A204.1 (cell line): ENCODE data around the gene PNPLA7.
"Not testable (repeated sequence)": the region's sequence is repeated elsewhere in the genome, so short reads cannot be mapped to it uniquely, and the experiment has no call there.

ENCODE experiments used
- FAIRE-seq: peaks from 2 replicates; lab custom pipeline; 2012; peaks lifted over from hg19 to GRCh38; lab: Jason Lieb, UNC

PNPLA7 gene

GRCh38 chr9:137459601-137460362, 90.4 kb downstream of the PNPLA7 start:
- no peak for FAIRE-seq

GRCh38 chr9:137459152-137459600, 91.0 kb downstream of the PNPLA7 start, which contains the start of gene NSMF:
Gene NSMF, minus strand, starts transcription at chr9:137459334. Its CDS starts 232 bp downstream, at chr9:137459102.
- FAIRE-seq: no peak

- FAIRE-seq: no peak
Observed at GRCh38 chr9:137458194-137459151, 91.7 kb downstream of the PNPLA7 start.

- no peak for FAIRE-seq
Observed at GRCh38 chr9:137457406-137458193, 92.6 kb downstream of the PNPLA7 start.

- no peak for FAIRE-seq
Observed at GRCh38 chr9:137456864-137457405, 93.3 kb downstream of the PNPLA7 start.

- FAIRE-seq: no peak
Observed at GRCh38 chr9:137456061-137456863, 93.9 kb downstream of the PNPLA7 start.

- FAIRE-seq: no peak
Observed at GRCh38 chr9:137455359-137455991, 94.7 kb downstream of the PNPLA7 start.

- FAIRE-seq: no peak
Observed at GRCh38 chr9:137454597-137455358, 95.4 kb downstream of the PNPLA7 start.

- FAIRE-seq: no peak
Observed at GRCh38 chr9:137454145-137454596, 96.0 kb downstream of the PNPLA7 start.

- FAIRE-seq: no peak
Observed at GRCh38 chr9:137453643-137454081, 96.5 kb downstream of the PNPLA7 start.

- FAIRE-seq: no peak
Observed at GRCh38 chr9:137452761-137453642, 97.2 kb downstream of the PNPLA7 start.

- no peak for FAIRE-seq
Observed at GRCh38 chr9:137452006-137452760, 98.0 kb downstream of the PNPLA7 start.

- FAIRE-seq: not testable (repeated sequence)
Observed at GRCh38 chr9:137451264-137452005, 98.8 kb downstream of the PNPLA7 start.

GRCh38 chr9:137450539-137451222, 99.5 kb downstream of the PNPLA7 start:
- FAIRE-seq: not testable (repeated sequence)

GRCh38 chr9:137449931-137450538, 100.2 kb downstream of the PNPLA7 start:
- FAIRE-seq: no peak
